ENCODE data around the gene GSE1.

- TF ChIP-seq CTCF (conservative IDR thresholded peaks at IDR 0.05; ENCODE audit: low read depth, low read length) (no peak), EZH2 (IDR thresholded peaks at IDR 0.05; ENCODE audit: low read length, unreplicated experiment) (no peak), EZH2phosphoT487 (IDR thresholded peaks at IDR 0.05; ENCODE audit: borderline replicate concordance, low read length) (no peak)
Measured at GRCh38 chr16:85626191-85626981, 13.3 kb downstream of the GSE1 start.

Measured in PC-3 (cell line).